ENCODE results near the gene DHX16. TPM values are rescaled to one million over a fixed set of nuclear protein-coding genes. Genes with fewer than 3 reads are reported as not detected.
A peak's percentile ranks its signal among the peaks of the same experiment; 100 is the strongest.

Gene DHX16
- total RNA-seq, 4 donors from 2014 or later: 25.8 to 36.2 (median 31.4) TPM

GRCh38 chr6:30690403-30691207 is 17.8 kb upstream of the DHX16 start, which contains the start of gene NRM:
TSS of gene NRM (minus strand) at chr6:30690984. CDS start at chr6:30690974, 10 bp downstream.
- ATAC-seq: peak; percentile 75
- no peaks in the 10 kb centered on the region for H3K27me3 ChIP-seq
- H3K36me3 ChIP-seq: no peaks in the 10 kb centered on the region
- H3K4me1 ChIP-seq: peaks cover 4 to 43% (median 33%) of the 10 kb centered on the region in 3 donors
- 0 to 1% methylated on average over 7 to 12 of the region's 40 CpGs for WGBS, 2 donors (ENCODE audit: low coverage in 1 of 2)
- no peaks in the 10 kb centered on the region for H3K9me3 ChIP-seq
- H3K4me3 ChIP-seq: peak within 1 kb of the TSS; percentile 68 to 80
- peak; percentile 27 to 28 for TF ChIP-seq POLR2A (IDR thresholded peaks at IDR 0.05)
- TF ChIP-seq EP300 (IDR thresholded peaks at IDR 0.05): no peak
- TF ChIP-seq CTCF (IDR thresholded peaks at IDR 0.05): peak in 1 of 4 experiments; percentile 18
- peak; percentile 73 for TF ChIP-seq POLR2AphosphoS5 (IDR thresholded peaks at IDR 0.05)
- peak within 1 kb of the TSS; percentile 70 to 100 (median 95) for H3K27ac ChIP-seq

DNA sequence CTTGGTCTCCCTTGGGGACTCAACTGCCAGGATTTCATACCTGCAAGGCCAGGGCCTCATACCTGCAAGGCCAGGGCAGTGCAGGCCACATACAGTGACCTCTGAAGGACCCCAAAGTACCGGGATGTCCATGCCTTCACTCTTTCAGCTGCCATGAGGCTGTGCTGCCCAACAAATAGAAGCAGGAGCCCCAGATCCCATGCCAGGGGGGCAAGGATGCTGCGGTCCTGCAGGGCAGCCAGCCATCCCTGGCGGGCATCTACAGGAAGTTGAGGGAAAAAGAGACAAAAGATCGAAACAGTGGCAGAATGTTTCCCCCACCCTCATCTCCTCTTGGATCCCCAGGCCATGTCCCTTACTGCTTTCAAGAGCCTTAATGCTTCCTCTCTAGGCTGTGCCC is 17.2 kb upstream of the DHX16 start:
- ATAC-seq: no peak
- Histone ChIP-seq H3K36me3 (no peaks in the 10 kb centered on the region), H3K4me1 (peaks cover 4 to 49% (median 36%) of the 10 kb centered on the region in 3 donors), H3K4me3 (peak overlapping the region; percentile 68 to 80), H3K27ac (peak overlapping the region; percentile 70 to 100 (median 95)), H3K9me3 (no peaks in the 10 kb centered on the region), H3K27me3 (no peaks in the 10 kb centered on the region)
- TF ChIP-seq EP300 (IDR thresholded peaks at IDR 0.05) (no peak), POLR2A (IDR thresholded peaks at IDR 0.05) (no peak), CTCF (IDR thresholded peaks at IDR 0.05) (peak in 1 of 4 experiments; percentile 7)
- WGBS, 2 donors (ENCODE audit: low coverage in 1 of 2): 0 to 10% methylated on average over 1 to 4 of the region's 4 CpGs

DNA sequence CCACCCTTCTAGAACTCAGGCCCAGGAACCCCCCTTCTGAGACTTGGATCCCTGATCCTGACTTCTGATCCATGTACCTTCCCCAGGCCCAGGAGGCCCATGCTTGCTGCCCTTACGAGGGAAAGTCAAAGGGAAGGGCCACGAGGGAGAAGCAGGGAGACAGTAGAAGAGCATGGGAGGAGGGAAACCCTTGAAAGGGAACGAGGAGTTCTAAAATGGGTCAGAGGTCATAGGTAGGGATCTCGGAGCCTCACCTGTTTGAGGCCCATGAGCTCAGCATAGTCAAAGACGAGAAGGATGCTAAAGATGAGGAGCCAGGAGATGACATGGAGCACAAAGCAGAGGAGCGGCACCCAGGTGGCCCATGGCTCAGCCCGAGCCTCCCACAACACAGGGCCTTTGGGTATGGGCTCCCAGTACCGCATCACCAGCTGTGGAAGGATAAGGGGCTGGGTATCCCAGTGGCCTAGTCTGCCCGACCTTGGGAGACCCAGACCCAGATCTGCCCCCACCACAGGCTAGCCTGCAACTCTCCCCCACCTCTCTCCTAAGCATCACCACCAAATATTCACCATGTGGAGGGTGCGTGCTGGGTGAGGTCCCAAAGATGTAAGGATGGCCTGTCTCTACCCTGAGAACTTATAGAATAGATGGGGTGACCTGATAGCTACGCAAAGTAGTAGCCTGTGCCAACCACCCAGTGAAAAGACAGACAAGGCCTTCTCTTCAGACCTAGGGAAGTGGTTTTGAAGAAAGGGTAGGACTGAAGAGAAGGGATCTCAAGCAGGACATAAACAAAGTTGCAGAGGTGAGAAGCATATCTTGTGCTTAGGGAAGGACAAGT is 16.4 kb upstream of the DHX16 start:
- peaks cover 4 to 56% (median 36%) of the 10 kb centered on the region in 3 donors for H3K4me1 ChIP-seq
- peak overlapping the region; percentile 92 to 100 (median 98) for H3K27ac ChIP-seq
- no peaks in the 10 kb centered on the region for H3K9me3 ChIP-seq
- no peaks in the 10 kb centered on the region for H3K36me3 ChIP-seq
- 81% methylated on average over 6 of the region's 11 CpGs; no CpG with 5 or more reads in 1 of the 2 donors for WGBS, 2 donors (ENCODE audit: low coverage in 1 of 2)
- no peak for TF ChIP-seq POLR2A (IDR thresholded peaks at IDR 0.05)
- no peak for TF ChIP-seq EP300 (IDR thresholded peaks at IDR 0.05)
- no peak for TF ChIP-seq POLR2AphosphoS5 (IDR thresholded peaks at IDR 0.05)
- no peak for TF ChIP-seq CTCF (IDR thresholded peaks at IDR 0.05)
- H3K4me3 ChIP-seq: peak overlapping the region in 1 of 2 donors; percentile 92
- ATAC-seq: no peak
- no peaks in the 10 kb centered on the region for H3K27me3 ChIP-seq

GRCh38 chr6:30688569-30688968 is 15.8 kb upstream of the DHX16 start:
- ATAC-seq: no peak
- Histone ChIP-seq H3K4me1 (peaks cover 4 to 63% (median 37%) of the 10 kb centered on the region in 3 donors), H3K4me3 (peak overlapping the region in 1 of 2 donors; percentile 92), H3K9me3 (no peaks in the 10 kb centered on the region), H3K27me3 (no peaks in the 10 kb centered on the region), H3K27ac (peak overlapping the region; percentile 92 to 100 (median 98)), H3K36me3 (no peaks in the 10 kb centered on the region)
- WGBS, 2 donors (ENCODE audit: low coverage in 1 of 2): 60 to 89% methylated on average over 5 to 8 of the region's 9 CpGs
- TF ChIP-seq POLR2A (IDR thresholded peaks at IDR 0.05) (no peak), POLR2AphosphoS5 (IDR thresholded peaks at IDR 0.05) (no peak)

Measured in gastroesophageal sphincter (tissue), 4 donors.